Stimulated activated CD4-positive, alpha-beta T cell treated with anti-CD3 and anti-CD28 coated beads, Interleukin-2, amount 100 ng/mL, for 24 hours (primary cell): ENCODE results near the gene P2RY8.
A peak's percentile ranks its signal among the peaks of the same experiment; 100 is the strongest.
"Not testable (repeated sequence)": the region's sequence is repeated elsewhere in the genome, so short reads cannot be mapped to it uniquely, and the experiment has no call there.

ENCODE experiments used
- DNase-seq, 2 donors: peaks; one replicate each; pipeline ENCODE4 v3.0.0-alpha.2; 2020

The P2RY8 gene

GRCh38 chrX:1486177-1486576, 50.8 kb downstream of the P2RY8 start:
- peak in 1 of 2 donors; percentile 12 for DNase-seq

GRCh38 chrX:1485033-1485432, 52.0 kb downstream of the P2RY8 start:
- peak in 1 of 2 donors; percentile 15 for DNase-seq

- no peak for DNase-seq
These were observed 52.4 kb downstream of the P2RY8 start for GRCh38 chrX:1484638-1485019.

GRCh38 chrX:1483843-1484637, 52.9 kb downstream of the P2RY8 start:
- DNase-seq, result peak in 1 of 2 donors; percentile 17

GRCh38 chrX:1482530-1482928, 54.5 kb downstream of the P2RY8 start:
- DNase-seq, result not testable (repeated sequence)

GRCh38 chrX:1481636-1482529, 55.1 kb downstream of the P2RY8 start:
- peak; percentile 75 to 76 for DNase-seq

- DNase-seq, result peak in 1 of 2 donors; percentile 16
These were observed 56.8 kb downstream of the P2RY8 start for GRCh38 chrX:1480082-1480785.

GRCh38 chrX:1477801-1478458, 59.1 kb downstream of the P2RY8 start:
- no peak for DNase-seq

- no peak for DNase-seq
These were observed 59.8 kb downstream of the P2RY8 start for GRCh38 chrX:1477229-1477628.

- no peak for DNase-seq
These were observed 60.3 kb downstream of the P2RY8 start for GRCh38 chrX:1476682-1477081.

- no peak for DNase-seq
These were observed 61.1 kb downstream of the P2RY8 start for GRCh38 chrX:1475881-1476280.

- no peak for DNase-seq
These were observed 61.5 kb downstream of the P2RY8 start for GRCh38 chrX:1475481-1475880.

GRCh38 chrX:1474593-1474992, 62.4 kb downstream of the P2RY8 start:
- peak in 1 of 2 donors; percentile 4 for DNase-seq

- no peak for DNase-seq
These were observed 64.0 kb downstream of the P2RY8 start for GRCh38 chrX:1472975-1473374.

- peak; percentile 76 to 78 for DNase-seq
These were observed 68.7 kb downstream of the P2RY8 start for GRCh38 chrX:1468250-1468772.

- DNase-seq, result peak in 1 of 2 donors; percentile 49
These were observed 69.9 kb downstream of the P2RY8 start for GRCh38 chrX:1466971-1467561.

GRCh38 chrX:1466232-1466661, 70.7 kb downstream of the P2RY8 start:
- peak in 1 of 2 donors; percentile 15 for DNase-seq

GRCh38 chrX:1465286-1466231, 71.4 kb downstream of the P2RY8 start:
- DNase-seq, result peak in 1 of 2 donors; percentile 16

- DNase-seq, result peak in 1 of 2 donors; percentile 32
These were observed 72.1 kb downstream of the P2RY8 start for GRCh38 chrX:1464971-1465285.

- DNase-seq, result peak in 1 of 2 donors; percentile 17
These were observed 72.7 kb downstream of the P2RY8 start for GRCh38 chrX:1464041-1464970.
